Measurements from ENCODE around the gene TTLL8. TPM values are rescaled to one million over a fixed set of nuclear protein-coding genes. Genes with fewer than 3 reads are reported as not detected.

TTLL8 gene
- total and polyA plus RNA-seq, 2 donors (not counting 3 experiments of a cell fraction or from before 2014, with no cell fraction given) = not detected

DNA sequence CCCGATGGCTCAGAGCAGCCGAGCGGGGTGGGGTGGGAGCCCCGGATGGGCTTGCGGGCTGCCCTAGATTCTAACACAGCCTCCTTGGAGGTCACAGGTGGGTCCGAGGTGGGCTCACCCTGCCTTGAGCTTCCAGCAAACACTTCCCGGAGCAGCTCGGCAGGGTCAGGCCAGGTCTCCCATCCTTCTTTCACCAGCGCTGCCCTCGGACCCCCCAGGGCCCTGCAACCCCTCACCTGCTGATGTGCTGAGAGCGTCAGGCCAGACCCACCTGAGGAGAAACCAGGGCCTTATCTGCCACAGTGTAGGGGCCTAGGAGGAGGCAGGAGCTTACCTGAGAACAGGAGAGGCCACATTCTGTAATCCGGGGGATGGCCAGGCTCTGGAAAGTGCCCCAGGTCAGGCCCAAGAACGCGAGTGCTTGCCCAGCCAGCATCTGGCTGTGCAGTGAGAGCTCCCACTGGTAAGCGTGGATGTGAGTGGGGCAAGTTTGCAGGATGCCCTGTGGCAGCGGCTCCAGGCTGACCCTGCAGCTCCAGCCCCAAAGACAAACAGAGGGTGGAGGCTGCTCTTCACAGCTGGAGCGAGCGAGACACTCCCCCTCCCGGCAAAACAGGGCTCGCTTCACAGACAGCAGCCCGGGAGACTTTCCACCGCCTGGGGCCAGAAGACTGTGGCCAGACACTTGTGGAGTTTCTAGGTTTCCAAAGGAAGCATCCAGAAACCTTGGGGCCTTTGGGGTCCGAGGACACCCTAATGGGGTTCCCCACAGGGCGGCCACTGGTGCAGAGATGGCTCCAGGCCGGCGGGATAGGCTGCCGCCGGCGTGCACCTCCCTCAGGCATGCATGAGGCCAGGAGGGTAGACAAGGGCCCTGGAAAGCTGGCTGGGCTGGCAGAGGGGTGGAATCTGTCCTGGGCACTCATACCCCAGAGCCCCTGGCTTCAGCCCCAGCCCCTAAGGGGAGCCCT is 45.6 kb downstream of the TTLL8 start, which contains the start of gene IL17REL:
Gene IL17REL (minus strand): TSS at position 555 of the 971 bp plus-strand sequence. CDS start 119 bp downstream, at position 436.
- CTCF ChIA-PET = interaction anchor here (1.2 to 1.9 kb wide), 3 partner anchors 8 to 82 kb away, joined by 3 to 9 read pairs (median 5); no protein-coding TSS in a partner anchor
- no TSS peak for BruUV-seq (replicated peaks)
- H4K20me1 ChIP-seq (replicated peaks; ENCODE audit: control insufficient read depth, extremely low read depth, insufficient read depth, low read length) = no peaks in the 10 kb centered on the region
- TF ChIP-seq POLR2A (IDR thresholded peaks at IDR 0.05; ENCODE audit: low read depth, low read length) (no peak), CTCF (IDR thresholded peaks at IDR 0.05; ENCODE audit: extremely low read depth in 1 of 2, insufficient read depth in 1 of 2, low read depth in 1 of 2, low read length in 2 of 2) (no peak), JUN (IDR thresholded peaks at IDR 0.05; ENCODE audit: borderline replicate concordance, insufficient read depth, insufficient read length, low read depth) (no peak), MYC (IDR thresholded peaks at IDR 0.05; ENCODE audit: low read depth, low read length) (no peak), FOS (IDR thresholded peaks at IDR 0.05; ENCODE audit: borderline replicate concordance, insufficient read depth, low read length) (no peak), GATA2 (IDR thresholded peaks at IDR 0.05; ENCODE audit: insufficient read depth, insufficient read length, low read depth, low read length) (no peak), POLR2AphosphoS5 (IDR thresholded peaks at IDR 0.05; ENCODE audit: insufficient read depth, low read depth, low read length) (no peak)
- TF ChIP-seq, protein P1, sequence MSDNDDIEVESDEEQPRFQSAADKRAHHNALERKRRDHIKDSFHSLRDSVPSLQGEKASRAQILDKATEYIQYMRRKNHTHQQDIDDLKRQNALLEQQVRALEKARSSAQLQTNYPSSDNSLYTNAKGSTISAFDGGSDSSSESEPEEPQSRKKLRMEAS (IDR thresholded peaks at IDR 0.05; ENCODE audit: insufficient read depth, insufficient read length) = no peak
- DNase-seq (ENCODE audit: low read depth, low spot score) = no peak
- no peaks in the 10 kb centered on the region for H3K36me3 ChIP-seq (ENCODE audit: control insufficient read depth in 2 of 2, extremely low read depth in 1 of 2, insufficient read depth in 2 of 2, low read length in 2 of 2)
- no peak for FAIRE-seq
- no peak within 1 kb of the TSS for H3K9ac ChIP-seq (replicated peaks; ENCODE audit: extremely low read depth, insufficient read depth, low read length)
- dilution Hi-C loops (cut with MboI; ENCODE audit: extremely low pct_ligation_motif_present, low sequenced_read_pairs) = no loop called here
- no peaks in the 10 kb centered on the region for H3K9me3 ChIP-seq (replicated peaks; ENCODE audit: control insufficient read depth, insufficient read depth, low read length)
- H3K4me2 ChIP-seq (ENCODE audit: insufficient read depth, low read length) = no peak within 1 kb of the TSS
- no peaks in the 10 kb centered on the region for H3K9me1 ChIP-seq (replicated peaks; ENCODE audit: control insufficient read depth, extremely low read depth, insufficient read depth, low read length)
- H3K79me2 ChIP-seq (ENCODE audit: control insufficient read depth, insufficient read depth, low read length) = no peaks in the 10 kb centered on the region
- intact Hi-C loops (cut with micrococcal nuclease) = no loop called here
- H3K4me3 ChIP-seq (replicated peaks in 1 of 3; ENCODE audit: insufficient read depth in 1 of 3, low read depth in 1 of 3, low read length in 3 of 3) = no peak within 1 kb of the TSS
- H2AFZ ChIP-seq (ENCODE audit: low read depth, low read length) = no peak within 1 kb of the TSS
- POLR2A ChIA-PET = interaction anchor here (0.7 kb wide), 1 partner anchor 98 kb away, joined by 4 read pairs; no protein-coding TSS in a partner anchor
- peaks cover 34 to 46% of the 10 kb centered on the region in 2 experiments for H3K27me3 ChIP-seq (ENCODE audit: control insufficient read depth in 2 of 2, insufficient read depth in 2 of 2, low read length in 2 of 2)
- no peaks in the 10 kb centered on the region for H3K4me1 ChIP-seq (ENCODE audit: control insufficient read depth, extremely low read depth, insufficient read depth, low read length)
- H3K27ac ChIP-seq (ENCODE audit: insufficient read depth, low read depth, low read length) = no peak within 1 kb of the TSS
